Measurements from ENCODE around the gene EEF2.
"Not testable (repeated sequence)": the region's sequence is repeated elsewhere in the genome, so short reads cannot be mapped to it uniquely, and the experiment has no call there.

- TF ChIP-seq CTCF, POLR2A, POLR2AphosphoS5 (IDR thresholded peaks at IDR 0.05): not testable (repeated sequence)
Measured at GRCh38 chr19:4000798-4001197, 15.5 kb upstream of the EEF2 start.
